Stimulated activated CD8-positive, alpha-beta memory T cell treated with anti-CD3 and anti-CD28 coated beads, Interleukin-4, amount 100 ng/mL, for 4 hours (primary cell): Measurements from ENCODE around the gene CR2.
"Not testable (repeated sequence)": the region's sequence is repeated elsewhere in the genome, so short reads cannot be mapped to it uniquely, and the experiment has no call there.

Experiments
- DNase-seq, 2 donors: peaks; one replicate each; pipeline ENCODE4 v3.0.0-alpha.2; 2020; ENCODE audit warnings: low read depth in 2 of 2, low spot score in 1 of 2

The CR2 gene

DNA sequence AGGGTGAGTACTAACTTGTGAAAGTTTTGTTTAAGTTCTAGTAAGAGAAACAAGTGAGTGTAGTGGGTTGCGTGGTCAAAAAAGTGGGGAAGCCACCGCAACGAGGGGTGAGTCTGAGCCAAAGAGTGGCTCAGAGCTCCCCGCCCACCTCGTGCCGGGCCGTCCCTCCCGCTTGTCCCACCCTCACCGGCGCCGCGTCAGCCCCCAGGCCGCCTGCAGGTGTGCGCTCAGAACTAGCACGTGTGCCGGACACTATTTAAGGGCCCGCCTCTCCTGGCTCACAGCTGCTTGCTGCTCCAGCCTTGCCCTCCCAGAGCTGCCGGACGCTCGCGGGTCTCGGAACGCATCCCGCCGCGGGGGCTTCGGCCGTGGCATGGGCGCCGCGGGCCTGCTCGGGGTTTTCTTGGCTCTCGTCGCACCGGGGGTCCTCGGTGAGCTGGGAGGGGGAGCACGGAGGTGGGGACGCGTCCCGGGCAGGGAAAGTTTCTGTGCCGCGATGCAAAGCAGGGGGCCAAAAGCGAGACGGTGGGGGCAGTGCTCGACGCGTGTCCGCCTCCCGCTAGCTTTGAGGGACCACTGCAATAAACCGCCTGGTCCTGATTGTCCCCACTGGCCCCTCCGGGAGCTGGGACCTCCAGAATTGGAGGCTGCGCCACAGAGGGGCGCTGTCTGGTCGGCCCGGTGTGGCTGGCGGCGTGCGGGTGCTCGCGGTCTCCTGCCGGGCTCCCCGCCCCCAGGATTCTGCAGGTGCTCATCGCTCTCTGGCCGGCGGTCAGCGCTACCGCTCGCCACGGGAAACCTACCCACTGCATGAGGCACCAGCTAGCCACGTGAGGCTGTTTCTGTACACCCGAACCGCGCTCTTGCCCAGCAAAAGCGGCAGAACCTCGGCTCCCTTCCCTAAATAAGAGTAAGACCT lies at the start of gene CR2:
CR2 (plus strand) TSS at position 283 of the 919 bp plus-strand sequence; CDS start at position 374, 91 bp downstream.
- peak in 1 of 2 donors; percentile 40 for DNase-seq

DNA sequence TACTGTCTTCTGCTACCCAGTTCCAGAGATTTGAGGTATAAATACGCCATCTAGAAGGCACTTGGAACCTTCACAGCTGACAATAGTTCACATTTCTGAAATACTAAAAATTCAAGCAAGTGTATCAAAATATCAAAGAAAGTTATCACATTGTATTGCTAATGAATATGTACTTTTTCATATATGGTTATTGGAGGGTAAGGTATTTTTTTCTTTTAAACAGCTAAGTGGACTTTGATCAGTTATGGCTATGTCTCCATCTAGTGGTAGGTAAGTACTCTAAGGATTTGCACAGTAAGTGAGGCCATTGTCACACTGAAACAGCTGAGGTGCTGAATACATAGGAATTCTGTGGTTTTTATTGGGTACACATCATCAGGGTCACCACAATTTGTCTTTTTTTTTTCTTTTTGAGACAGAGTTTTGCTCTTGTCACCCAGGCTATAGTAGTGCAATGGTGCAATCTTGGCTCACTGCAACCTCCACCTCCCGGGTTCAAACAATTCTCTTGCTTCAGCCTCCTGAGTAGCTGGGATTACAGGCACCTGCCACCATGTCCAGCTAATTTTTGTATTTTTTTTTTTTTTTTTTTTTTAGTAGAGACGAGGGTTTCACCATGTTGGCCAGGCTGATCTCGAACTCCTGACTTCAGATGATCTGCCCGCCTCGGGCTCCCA lies 49.1 kb upstream of the CR2 start:
- DNase-seq: no peak

DNA sequence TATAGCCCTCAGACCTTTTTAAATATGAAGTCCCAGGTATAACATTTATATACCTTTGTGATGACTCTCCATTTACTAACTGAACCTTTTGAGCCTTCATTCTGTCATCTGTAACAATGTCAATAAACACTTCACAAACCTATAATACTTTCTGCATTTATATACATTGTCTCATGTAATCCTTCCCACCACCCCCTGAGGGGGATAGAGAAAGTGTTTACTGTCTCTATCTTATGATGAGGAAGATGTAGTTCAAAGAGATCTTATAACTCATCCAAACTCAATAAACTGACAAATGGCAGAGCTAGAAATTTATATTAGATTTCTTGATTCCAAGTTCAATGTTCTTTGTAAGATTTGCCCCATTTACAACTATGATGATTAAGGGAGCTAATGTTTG lies 48.3 kb upstream of the CR2 start:
- DNase-seq: no peak

DNA sequence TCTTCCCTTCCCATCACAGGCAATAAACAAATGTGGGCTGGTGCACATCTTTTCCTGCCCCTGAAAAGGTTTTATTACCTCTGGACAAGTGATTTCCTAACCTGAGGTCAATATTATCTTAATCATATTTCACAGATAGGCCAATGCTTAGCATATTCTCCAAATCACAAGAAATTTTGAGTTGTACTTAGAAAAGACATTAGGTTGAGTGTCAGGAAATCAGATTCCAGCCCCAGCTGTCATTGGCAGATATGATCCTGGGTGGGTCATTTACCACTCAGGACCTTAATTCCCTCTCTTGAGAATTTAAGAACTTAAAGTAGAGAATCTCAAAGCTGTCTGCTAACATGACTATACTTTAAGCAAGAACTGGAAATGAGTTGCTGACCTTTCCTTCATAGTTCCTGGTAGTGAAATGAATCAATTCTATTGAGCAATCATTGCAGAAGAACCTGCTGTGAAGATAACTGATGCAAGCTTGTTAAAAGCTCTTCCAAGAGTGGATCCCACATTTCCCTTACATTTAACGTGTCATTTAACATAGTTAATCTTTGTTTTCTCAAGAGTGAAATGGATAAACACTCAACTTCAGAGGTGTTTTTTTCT lies 46.4 kb upstream of the CR2 start:
- DNase-seq: no peak

DNA sequence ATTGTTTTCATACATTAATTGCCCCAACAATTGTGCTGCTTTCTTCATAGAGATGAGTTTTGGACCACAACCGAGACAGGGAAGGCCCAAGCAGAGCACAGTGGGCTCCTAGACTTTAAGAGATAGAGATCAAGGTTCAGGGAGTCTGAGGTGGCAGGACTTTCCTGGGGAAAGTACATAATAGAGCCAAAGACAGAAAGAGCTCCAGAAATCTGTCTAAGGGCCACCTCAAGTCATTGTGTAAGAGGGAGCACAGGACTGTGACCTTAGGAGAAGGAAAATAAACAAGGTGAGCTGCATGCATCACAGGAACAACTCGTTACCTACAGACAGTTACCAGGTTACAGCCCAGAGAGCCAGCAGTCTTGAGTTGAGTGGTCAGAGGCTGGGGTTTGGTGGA lies 41.3 kb upstream of the CR2 start:
- DNase-seq: no peak

DNA sequence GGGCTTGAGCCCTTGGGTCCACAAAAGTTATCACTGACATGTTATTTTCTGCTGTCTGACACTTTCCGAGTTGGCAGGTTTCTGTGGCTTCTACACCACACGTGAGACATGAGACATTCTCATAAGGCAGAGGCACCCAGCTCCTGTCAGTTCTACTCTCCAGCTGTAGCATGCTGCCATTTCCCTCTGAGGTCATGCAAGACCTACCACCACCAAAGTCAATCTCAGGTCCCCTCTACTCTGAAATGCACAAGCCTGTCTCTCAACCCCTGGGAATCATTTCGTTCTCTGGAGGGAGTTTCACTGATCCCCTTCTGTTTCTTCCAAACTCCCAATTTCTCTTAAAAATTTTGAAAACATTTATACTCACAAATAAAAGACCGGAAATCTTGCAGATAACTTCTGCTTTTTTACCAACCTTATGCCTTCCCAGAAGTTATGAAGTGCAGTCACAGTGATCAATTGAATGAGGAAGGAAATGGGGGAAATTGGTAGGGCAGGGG lies 39.5 kb upstream of the CR2 start:
- DNase-seq: no peak

DNA sequence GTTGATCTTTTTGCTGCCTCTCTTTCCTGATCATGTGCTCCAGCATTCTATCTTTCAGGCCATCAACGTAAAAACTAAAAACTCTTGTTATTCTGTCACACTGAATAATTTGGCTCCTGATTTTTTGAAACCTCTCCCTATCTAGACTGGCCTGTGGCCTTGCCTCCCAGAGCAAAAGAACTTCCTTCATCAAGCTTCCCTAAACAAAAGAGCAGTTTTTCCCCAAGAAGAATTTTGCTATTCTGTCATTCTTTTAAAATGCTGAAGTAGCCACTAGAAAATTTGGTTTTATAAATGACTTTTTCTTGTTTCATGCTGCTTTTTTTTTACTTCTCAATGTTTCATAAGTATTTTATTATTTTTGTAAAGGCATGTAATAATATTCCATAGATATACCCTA lies 37.1 kb upstream of the CR2 start:
- no peak for DNase-seq

DNA sequence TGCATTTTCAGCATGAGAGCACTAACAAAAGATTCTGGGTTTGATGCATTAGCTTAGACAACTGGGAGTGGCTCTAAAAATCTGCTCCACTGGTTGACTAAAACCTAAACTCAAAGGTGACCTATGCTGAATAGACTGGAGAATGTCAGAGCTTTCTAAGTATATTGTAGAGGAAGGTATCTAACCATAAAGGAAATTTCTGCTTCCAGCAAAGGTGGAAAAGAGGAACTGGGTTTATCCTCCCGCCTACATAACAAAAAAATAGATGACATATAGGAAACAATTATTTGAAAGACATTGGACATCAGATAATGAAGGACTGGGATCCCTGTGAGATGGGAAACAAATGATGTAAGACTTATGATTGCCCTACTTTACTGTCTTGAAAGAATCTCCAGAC lies 35.8 kb upstream of the CR2 start:
- DNase-seq: no peak

DNA sequence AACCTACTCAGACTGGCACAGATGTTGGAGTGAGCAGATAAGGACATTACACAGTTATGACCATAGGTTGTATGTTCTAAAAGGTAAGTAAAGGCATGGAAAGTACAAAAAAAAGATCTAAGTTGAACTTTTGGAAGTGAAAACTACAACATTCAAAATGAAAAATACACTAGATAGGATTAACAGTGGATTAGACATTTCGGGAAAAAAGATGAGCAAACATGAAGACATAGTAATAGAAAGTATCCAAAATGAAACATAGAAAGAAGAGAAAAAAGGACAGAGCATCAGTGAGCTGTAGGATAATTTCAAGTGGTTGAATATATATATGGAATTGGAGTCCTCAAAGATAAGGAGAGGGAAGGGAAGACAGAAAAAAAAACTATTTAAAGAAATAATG lies 34.0 kb upstream of the CR2 start:
- no peak for DNase-seq

DNA sequence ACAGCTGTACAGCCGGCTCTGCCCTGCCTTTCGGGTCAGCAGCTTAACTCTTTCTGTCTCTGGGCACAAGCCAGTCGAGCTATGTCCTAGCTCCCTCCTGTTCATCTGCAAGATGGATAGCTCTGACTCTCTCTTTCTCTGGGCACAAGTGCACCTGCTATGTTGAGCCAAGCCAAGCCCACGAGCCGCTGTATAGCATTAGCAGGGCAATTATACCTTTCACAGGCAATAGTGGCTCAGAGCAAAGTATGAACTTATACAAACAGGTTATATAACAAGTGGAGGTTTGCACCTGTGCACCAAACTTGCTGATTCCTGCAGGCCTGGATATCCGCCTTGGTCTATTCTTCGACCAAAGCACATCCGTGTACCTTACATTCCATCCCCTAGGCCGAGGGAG lies 33.0 kb upstream of the CR2 start:
- DNase-seq: no peak

DNA sequence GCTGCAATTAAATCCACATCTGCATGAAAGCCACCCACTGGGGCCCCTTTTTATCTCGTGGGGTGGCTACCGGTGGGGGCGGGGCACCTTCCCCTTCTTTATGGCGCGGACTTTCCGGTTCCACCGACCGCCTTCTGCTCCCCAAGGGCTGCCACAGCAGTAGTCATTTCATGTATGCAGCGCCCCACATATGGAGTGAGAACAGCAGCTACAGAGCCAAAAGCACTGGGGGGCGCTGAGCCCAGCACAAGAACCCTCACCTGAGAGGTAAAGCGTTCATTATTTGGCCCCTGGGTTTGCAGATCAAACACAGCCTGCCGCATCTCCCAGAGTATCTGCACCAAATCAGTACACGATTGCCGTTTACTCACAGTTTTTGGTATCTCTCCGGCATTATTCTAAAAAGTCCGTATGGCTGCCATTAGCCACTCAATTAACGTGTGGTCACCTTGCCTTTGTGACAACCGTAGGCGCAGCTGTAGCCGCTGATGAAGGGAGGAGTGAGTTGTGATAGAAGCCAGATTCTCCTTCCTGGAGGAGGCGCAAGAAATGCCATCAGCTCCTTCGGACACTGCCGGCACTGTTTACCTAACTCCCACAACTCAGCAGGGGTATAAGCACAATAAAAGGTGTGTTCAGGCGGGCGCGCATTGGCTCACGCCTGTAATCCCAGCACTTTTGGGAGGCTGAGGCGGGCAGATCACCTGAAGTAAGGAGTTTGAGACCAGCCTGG lies 30.4 kb upstream of the CR2 start:
- no peak for DNase-seq

DNA sequence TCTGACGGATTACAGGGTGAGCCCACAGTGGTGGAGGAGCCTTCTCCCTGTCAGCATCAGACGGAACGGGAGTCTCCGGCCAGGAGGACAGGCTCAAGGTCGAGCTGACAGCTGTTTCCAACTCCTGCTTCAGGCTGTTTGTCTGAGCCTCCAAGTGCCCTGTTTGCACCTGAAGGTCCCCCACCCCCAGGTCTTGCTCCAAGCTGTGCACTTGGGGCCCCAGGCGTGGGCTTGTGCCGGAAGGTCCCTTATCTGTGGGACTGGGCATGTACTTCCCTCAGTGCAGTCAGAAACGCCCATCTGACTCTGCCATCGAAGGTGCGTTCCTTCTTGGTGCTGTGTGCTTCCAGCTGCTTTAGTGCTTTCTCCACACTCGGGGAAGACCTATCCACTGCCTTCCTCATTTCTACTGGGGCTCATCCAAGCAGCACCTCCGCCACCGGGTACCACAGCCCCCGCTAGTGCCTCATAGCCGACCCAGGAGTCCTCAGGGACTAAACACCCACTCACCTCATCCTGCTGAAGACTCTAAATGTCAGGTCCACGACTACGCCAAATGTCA lies 29.5 kb upstream of the CR2 start:
- no peak for DNase-seq

DNA sequence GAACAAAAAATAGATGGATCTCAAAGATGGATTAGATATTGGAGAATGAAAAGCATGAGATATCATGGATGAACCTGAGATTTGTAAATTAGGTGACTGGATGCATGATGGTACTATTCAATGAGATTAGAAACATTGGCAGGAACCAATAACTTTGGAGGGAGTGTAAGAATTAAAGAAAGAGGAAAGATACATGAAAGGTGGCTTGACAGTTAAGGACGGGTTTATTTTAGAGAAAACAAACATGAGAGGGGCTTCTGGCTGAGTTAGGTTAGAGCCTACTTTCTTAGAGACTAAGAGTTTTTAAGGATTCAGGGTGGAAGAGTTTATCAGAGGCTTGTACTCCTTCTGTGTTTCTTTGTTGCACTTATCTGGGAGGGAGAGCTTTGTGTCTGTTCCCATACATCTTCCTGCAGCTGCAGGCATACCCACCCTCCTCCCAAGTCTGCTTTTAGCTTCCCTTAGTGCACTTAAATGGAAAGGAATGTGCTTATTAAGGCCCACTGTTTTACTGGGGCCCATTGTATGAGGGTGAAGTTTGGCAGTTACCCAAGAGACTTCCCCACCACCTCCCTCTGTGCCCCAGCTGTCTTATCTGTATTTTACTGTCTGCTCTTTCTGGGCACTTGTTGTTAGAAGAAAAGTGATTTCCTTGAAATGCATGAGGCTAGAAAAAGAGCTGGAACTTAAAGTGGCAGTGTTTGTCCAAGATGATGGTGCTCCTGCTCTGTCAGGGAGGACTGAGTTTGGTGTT lies 26.1 kb upstream of the CR2 start:
- DNase-seq: no peak

DNA sequence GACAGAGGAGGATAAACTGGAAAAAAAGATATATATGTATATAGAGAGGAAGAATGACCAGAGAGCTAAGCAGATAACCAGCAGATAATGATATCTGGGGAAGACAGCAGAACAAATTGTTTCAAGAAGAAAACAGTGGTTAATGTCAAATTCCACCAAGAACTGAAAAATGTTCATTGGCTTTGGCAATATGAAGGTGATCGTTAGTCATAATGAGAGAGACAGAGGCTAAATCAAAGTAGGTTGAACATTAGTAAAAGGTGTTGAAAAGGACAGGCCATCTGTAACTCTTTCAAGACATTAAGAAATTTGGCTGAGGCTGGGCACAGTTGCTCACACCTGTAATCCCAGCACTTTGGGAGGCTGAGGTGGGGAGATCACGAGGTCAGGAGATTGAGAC lies 25.3 kb upstream of the CR2 start:
- DNase-seq: no peak

DNA sequence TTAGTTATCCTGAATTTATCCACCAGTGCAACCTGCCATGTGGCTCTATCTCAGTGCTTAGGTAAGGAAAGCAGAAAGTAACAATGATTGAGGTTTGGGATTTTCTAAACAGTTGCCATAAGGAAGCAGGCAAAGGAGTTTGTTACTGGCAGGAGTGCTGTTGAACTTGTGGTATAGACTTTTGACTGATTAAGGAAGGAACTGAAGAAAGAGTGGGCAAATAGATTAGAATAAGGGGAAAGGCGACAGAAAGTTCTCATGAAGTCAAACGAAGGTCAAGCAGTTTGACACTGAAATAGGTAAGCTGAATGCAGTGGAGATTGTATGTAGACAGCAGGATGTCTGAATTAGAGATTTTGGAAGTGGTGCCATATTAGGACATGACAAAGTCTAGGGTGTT lies 24.2 kb upstream of the CR2 start:
- DNase-seq: no peak

DNA sequence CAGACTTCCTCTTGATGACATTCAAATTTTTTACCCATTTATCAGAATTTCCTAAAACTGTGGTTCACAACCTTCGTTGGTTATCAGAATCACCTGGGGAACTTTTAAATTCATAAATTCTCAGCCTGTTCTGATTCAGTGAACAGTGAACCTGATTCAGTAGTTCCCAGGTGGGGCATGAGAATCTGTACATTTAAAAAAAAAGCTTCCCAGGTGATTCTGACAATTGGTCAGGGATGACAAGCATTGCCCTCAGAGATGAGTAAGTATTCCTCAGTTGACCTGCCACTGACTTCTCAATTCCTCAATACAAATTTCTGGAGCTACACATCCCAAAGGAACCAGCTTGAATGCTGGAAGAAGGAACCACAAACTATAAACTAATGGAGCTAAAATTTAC lies 23.5 kb upstream of the CR2 start:
- DNase-seq: no peak

DNA sequence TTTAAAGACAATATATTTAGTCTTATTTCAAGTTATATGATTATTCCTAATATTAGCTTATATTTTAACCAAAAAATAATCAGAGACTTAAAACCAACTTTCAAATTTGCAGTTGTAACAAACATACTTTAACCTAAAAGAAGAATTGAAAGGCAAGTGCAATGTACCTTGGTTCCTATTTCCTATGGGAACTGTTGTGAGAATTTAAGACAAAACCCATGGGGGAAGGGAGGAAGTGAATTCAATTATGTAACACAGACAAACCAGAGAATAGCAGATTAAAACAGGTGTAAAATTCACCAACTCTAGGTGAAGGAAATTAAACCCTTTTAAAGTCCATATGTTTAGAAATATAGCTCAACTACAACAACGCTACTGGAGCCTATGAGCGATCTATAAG lies 22.6 kb upstream of the CR2 start:
- DNase-seq: no peak

DNA sequence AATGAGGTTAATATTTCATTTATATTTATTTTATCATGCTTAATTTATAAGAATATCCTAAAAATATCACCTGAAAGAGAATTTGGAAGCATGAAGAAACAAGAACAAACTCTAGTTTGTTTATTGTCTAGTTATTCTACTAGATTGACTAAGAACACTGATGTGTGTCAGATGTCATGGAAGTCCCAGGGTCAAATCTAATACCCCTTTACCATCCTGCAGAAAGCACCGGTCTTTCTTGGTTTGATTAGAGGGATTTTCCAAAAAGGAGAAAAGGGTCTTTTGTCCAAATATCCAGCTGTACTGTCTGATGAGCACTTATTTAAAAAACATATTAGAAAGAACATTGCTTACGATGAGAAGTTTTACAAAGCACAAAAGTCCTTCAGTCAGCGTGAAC lies 20.7 kb upstream of the CR2 start:
- no peak for DNase-seq

DNA sequence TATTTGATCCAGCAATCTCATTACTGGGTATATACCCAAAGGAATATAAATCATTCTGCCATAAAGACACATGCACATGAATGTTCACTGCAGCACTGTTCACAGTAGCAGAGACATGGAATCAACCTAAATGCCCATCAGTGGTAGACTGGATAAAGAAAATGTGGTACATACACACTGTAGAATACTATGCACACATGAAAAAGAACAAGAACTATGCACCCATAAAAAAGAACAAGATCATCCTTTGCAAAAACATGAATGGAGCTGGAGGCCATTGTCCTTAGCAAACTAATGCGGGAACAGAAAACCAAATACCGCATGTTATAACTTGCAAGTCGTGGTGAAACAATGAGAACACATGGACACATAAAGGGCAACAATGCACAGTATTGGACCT lies 17.4 kb upstream of the CR2 start:
- DNase-seq: not testable (repeated sequence)

DNA sequence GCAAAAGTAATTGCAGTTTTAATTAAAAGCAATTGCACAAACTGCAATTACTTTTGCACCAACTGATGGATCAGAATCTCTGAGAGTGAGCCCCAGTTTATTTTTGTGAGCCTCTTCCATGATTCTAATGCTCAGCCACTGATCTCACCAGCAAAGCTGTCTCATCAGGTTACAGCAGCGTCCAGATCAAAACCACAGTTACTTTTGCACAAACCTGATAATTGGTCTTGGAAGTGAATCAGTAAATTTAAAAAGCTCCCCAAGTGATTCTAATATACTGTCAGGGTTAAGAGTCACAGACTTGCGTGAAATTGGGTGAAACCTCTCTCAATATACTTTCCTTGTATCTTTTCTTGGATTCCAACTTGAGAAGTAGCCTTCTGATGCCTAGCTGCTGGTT lies 13.5 kb upstream of the CR2 start:
- no peak for DNase-seq
